NCI-H2196 (cell line): Measurements from ENCODE around the gene AGPAT4.

ENCODE experiments used
- DNase-seq: peaks from one replicate; lab custom pipeline; 2025; ENCODE audit not compliant: unreplicated experiment; lab: John Stamatoyannopoulos, UW

AGPAT4 gene

GRCh38 chr6:161117942-161118341, 155.9 kb downstream of the AGPAT4 start:
- no peak for DNase-seq

- DNase-seq: no peak
Measured at GRCh38 chr6:161117308-161117707, 156.6 kb downstream of the AGPAT4 start.

- no peak for DNase-seq
Measured at GRCh38 chr6:161116554-161116953, 157.3 kb downstream of the AGPAT4 start.

- no peak for DNase-seq
Measured at GRCh38 chr6:161115468-161115867, 158.4 kb downstream of the AGPAT4 start.

GRCh38 chr6:161111261-161111660, 162.6 kb downstream of the AGPAT4 start:
- no peak for DNase-seq

- DNase-seq: no peak
Measured at GRCh38 chr6:161110028-161110779, 163.7 kb downstream of the AGPAT4 start.

GRCh38 chr6:161109366-161109765, 164.5 kb downstream of the AGPAT4 start:
- no peak for DNase-seq

- DNase-seq: no peak
Measured at GRCh38 chr6:161108916-161109315, 164.9 kb downstream of the AGPAT4 start.

- DNase-seq: no peak
Measured at GRCh38 chr6:161107779-161108730, 165.8 kb downstream of the AGPAT4 start.

- no peak for DNase-seq
Measured at GRCh38 chr6:161105408-161105807, 168.5 kb downstream of the AGPAT4 start.

- DNase-seq: no peak
Measured at GRCh38 chr6:161104966-161105365, 168.9 kb downstream of the AGPAT4 start.

GRCh38 chr6:161103475-161103874, 170.4 kb downstream of the AGPAT4 start:
- no peak for DNase-seq

GRCh38 chr6:161101517-161101916, 172.3 kb downstream of the AGPAT4 start:
- DNase-seq: no peak

GRCh38 chr6:161100072-161100471, 173.8 kb downstream of the AGPAT4 start:
- no peak for DNase-seq

GRCh38 chr6:161095916-161096315, 177.9 kb downstream of the AGPAT4 start:
- no peak for DNase-seq

GRCh38 chr6:161094955-161095354, 178.9 kb downstream of the AGPAT4 start:
- DNase-seq: no peak

- no peak for DNase-seq
Measured at GRCh38 chr6:161091972-161092701, 181.7 kb downstream of the AGPAT4 start.

- DNase-seq: no peak
Measured at GRCh38 chr6:161091151-161091550, 182.7 kb downstream of the AGPAT4 start.

GRCh38 chr6:161088676-161089328, 185.1 kb downstream of the AGPAT4 start:
- DNase-seq: no peak

- DNase-seq: no peak
Measured at GRCh38 chr6:161085246-161085645, 188.6 kb downstream of the AGPAT4 start.

GRCh38 chr6:161082215-161082614, 191.6 kb downstream of the AGPAT4 start:
- no peak for DNase-seq
